ENCODE measurements around the gene LRRC37B.
"Not testable (repeated sequence)": the region's sequence is repeated elsewhere in the genome, so short reads cannot be mapped to it uniquely, and the experiment has no call there.

DNA sequence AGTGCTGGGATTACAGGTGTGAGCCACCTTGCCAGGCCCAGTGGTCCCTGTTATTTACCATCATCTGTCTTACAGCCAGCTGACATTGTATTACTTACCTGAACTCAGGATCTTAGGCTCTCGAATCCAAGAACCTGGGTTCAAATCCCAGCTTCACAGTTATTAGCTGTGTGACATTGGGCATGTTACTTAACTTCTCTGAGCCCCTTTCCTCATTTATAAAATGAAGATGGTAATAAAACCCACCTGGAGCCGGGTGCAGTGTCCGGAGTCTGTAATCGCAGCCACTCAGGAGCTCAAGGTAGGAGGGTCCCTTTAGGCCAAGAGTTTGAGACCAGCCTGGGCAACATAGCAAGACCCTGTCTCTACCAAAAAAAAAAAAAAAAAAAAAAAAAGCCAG lies 79.7 kb downstream of the LRRC37B start:
- TF ChIP-seq, protein P1, sequence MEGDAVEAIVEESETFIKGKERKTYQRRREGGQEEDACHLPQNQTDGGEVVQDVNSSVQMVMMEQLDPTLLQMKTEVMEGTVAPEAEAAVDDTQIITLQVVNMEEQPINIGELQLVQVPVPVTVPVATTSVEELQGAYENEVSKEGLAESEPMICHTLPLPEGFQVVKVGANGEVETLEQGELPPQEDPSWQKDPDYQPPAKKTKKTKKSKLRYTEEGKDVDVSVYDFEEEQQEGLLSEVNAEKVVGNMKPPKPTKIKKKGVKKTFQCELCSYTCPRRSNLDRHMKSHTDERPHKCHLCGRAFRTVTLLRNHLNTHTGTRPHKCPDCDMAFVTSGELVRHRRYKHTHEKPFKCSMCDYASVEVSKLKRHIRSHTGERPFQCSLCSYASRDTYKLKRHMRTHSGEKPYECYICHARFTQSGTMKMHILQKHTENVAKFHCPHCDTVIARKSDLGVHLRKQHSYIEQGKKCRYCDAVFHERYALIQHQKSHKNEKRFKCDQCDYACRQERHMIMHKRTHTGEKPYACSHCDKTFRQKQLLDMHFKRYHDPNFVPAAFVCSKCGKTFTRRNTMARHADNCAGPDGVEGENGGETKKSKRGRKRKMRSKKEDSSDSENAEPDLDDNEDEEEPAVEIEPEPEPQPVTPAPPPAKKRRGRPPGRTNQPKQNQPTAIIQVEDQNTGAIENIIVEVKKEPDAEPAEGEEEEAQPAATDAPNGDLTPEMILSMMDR (IDR thresholded peaks at IDR 0.05 in 4 of 5, conservative IDR thresholded peaks at IDR 0.05 in 1 of 5) = not testable (repeated sequence)
- not testable (repeated sequence) for TF ChIP-seq POLR2A (IDR thresholded peaks at IDR 0.05)
